HG03520 (cell line): ENCODE results near the gene BPIFB2.
"Not testable (repeated sequence)": the region's sequence is repeated elsewhere in the genome, so short reads cannot be mapped to it uniquely, and the experiment has no call there.

Source experiments
- ATAC-seq: cut with Tn5 transposase; IDR thresholded peaks from one replicate; pipeline ENCODE4 v1.9.1; 2021; ENCODE audit warnings: mild to moderate bottlenecking, moderate library complexity; ENCODE audit not compliant: unreplicated experiment

BPIFB2 gene, protein sequence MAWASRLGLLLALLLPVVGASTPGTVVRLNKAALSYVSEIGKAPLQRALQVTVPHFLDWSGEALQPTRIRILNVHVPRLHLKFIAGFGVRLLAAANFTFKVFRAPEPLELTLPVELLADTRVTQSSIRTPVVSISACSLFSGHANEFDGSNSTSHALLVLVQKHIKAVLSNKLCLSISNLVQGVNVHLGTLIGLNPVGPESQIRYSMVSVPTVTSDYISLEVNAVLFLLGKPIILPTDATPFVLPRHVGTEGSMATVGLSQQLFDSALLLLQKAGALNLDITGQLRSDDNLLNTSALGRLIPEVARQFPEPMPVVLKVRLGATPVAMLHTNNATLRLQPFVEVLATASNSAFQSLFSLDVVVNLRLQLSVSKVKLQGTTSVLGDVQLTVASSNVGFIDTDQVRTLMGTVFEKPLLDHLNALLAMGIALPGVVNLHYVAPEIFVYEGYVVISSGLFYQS

DNA sequence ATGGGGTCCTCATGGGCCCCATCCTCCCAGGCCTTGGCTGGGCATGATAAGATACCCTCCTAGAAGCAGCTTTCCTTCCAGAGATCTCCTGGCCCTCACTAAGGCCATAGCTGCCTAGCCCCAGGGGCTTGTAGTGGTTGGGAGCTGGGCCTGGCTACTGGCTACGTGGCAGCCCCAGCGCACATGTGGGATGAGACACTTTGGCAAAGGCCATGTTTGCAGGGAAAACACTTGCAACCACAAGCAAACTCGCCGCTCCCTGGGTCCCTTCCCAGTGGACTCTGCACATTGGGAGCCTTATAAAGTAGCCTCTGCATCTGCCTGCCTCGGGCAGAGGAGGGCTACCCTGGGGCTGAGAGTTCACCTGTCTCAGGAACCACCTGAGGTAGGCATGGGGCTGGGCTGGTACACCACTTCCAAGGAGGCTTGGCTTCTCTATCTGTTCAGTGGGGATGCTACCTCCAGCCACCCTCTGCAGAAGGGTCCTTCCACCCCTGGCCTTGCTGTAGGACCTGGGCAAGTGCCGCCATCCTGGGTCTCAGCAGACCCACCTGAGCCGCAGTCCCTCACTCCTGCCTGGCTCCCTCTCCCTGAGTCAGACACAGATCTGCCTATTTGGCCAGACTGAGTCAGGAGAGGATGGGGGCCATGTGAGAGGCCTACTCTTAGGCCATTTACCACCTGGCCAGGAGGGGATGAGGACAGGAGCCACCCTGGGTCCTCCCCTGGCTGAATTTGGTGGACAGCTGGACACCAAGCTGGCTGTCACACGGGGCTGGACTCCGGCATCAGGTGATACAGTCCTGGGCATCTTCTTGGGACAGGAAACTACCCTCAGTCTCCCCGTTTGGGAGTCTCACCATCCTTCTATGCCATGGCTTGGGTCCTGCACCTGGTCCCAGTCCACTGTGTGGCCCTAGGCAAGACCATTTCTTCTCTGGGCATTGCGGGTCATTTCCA, at the start of gene BPIFB2:
Gene BPIFB2 (plus strand): TSS at position 329 of the 960 bp plus-strand sequence. CDS start 871 bp downstream, outside the sequence.
- no peak for ATAC-seq

DNA sequence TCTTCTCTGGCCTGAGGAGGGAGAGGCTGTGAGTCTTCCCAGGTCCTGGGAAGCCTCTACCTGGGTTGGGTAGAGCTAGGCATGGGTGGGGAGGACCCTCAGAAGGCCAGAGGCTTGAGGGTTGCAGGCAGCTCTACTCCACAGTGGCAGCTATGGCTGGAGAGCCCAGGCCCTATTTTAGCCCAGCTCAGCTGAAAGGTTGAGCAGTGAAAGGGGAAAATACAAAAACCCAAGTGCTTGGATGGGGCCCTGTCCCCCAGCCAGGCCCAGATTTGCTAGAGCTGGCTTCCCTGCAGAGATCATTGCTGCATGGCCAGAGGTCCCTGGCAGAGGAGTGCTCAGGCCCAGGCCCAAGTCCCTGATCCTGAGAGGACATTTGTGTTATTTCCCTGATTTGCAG, 48.9 kb upstream of the BPIFB2 start:
- no peak for ATAC-seq

DNA sequence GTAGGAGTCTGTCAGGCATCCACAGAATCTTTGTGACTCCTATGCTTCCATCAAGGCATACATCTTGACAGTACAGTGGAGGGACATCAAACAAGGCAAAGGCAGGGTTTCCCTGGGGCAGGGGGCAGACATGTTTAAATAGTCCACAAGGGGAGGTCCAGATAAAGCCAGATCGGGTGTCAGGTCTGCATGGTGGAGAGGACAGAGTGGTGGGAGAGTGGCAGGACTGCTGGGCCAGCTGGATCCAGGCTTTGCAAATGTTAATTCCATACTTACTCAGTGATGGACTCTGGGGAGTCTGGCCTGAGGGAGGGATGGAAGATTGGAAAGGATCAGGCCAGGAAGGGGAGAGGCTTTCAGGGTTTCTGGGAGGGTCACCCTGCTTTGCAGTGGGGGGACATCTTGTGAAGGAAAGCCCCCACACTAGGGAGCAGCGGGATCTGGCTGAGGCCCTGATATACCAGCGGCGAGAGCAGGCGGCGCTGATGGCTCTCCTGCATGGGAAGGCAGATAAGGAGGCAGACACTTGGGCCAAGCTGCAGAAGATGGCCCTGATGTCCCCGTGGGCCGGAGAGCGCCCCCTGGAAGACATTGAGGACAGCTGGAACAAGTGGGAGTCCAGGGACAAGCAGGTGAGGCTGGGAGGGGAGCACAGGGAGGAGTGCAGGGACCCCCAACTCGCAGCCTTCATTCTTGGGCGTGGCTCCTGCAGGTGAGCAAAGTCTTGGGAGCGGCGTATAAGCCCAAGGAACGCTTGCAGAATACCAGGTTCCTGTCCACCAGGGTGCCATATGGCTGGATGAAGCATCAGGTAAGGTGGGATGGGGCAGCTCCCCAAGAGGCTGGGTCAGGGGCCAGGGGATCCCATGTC, 47.9 kb upstream of the BPIFB2 start:
- ATAC-seq: no peak

- no peak for ATAC-seq
Observed at GRCh38 chr20:32960222-32960518, 47.3 kb upstream of the BPIFB2 start.

- ATAC-seq: no peak
Observed at GRCh38 chr20:32960849-32961731, 46.4 kb upstream of the BPIFB2 start.

- no peak for ATAC-seq
Observed at GRCh38 chr20:32962053-32962452, 45.5 kb upstream of the BPIFB2 start.

GRCh38 chr20:32962646-32963045, 44.9 kb upstream of the BPIFB2 start:
- ATAC-seq: not testable (repeated sequence)

GRCh38 chr20:32963176-32963575, 44.3 kb upstream of the BPIFB2 start:
- ATAC-seq: no peak

- ATAC-seq: no peak
Observed at GRCh38 chr20:32964575-32964974, 42.9 kb upstream of the BPIFB2 start.

GRCh38 chr20:32965115-32965514, 42.4 kb upstream of the BPIFB2 start:
- ATAC-seq: no peak

DNA sequence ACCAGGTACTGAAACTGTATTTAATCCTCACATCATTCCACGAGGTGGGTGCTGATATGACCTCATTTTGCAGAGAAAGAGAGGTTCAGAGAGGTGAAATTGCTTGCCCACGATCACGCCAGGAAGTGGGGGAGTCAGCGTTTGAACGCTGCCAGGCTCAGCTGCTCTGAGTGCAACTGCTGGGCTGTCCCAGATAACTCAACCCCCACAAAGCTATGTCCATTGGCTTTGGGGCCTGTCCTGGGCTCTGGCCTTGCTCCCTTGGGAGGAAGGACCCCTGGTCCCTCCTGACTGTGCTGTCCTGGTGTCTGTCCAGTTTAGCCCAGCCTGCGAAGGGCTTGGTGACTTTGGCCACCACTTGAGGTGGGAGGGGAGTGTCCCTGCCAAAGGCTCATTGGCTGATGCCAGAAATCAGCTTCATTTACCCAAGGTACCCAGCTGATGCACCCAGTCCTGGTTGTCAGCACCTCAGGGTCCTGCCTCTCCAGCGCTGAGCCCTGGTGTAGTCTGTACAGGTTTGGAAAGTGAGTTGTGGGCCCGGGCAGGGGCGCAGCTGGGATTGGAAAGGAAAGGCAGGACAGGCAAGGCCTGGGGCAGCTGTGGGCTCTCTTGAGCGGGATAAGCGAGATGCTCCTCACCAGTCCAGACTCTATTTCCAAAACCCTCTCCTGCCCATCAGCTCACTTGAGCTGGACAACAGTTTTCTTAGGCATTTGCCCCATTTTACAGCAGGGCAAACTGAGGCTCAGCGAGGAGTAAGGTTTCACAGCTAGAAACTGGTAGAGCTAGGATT, 41.7 kb upstream of the BPIFB2 start:
- ATAC-seq: no peak

DNA sequence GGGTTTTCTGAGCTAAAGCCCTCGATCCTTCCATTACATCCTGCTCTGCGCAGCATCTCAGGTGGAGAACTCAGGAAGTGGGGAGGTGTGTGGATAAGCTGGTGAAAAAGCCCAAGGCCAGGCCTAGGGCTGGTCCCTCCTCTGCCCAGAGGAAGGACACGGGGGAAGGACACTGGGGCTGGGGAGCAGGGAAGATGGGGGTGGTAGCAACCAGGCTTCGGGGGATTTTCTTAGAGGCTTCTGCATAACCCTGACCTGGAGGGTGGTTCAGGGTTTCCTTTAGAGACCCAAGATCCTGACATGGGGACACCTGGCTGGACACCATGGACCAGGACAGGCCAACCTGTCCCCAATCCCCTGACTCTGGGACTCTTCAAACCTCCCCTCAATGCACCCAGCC, 41.1 kb upstream of the BPIFB2 start:
- ATAC-seq: no peak

DNA sequence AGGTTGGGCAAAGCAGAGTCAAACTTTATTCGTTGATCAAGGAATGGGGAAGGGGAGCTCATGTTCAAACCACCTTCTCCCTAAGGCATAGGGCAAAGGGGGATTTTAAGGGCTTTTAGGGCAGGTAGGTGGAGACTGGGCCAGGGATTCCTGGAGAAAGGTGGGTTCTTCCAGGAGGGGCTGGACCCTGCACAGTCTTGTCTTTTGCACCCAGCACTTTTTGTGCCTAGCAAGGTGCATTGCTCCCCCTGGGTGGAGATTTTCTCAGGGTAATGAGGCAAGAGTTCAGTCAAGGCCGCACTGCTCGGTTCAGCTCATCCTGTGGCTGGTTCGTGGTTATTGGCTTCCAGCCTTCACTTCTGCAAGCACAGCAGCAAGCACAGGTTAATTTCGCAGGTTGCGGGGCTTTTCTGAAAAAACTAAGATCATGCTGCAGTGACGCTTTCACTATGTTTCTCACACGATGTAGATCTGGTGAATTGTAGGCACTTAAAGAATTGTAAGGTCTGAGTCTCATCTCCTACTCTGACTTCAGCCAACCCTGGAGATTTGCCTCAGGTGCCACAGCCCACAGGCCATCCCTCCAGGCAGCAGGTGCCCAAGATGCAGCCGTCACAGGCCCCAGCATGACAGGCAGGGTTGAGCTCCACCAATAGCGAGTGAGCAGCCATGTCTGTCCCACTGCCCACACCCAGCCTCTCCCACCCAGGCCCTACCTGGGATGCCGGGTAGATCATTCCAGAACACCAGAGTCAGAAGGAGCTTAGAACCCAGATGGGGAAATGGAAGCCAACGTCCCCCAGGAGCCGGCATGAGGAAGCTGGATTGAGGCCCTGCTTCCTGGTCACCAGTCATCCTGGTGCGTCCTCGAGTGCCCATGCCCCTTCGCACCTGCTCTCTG, 40.4 kb upstream of the BPIFB2 start:
- ATAC-seq: no peak

DNA sequence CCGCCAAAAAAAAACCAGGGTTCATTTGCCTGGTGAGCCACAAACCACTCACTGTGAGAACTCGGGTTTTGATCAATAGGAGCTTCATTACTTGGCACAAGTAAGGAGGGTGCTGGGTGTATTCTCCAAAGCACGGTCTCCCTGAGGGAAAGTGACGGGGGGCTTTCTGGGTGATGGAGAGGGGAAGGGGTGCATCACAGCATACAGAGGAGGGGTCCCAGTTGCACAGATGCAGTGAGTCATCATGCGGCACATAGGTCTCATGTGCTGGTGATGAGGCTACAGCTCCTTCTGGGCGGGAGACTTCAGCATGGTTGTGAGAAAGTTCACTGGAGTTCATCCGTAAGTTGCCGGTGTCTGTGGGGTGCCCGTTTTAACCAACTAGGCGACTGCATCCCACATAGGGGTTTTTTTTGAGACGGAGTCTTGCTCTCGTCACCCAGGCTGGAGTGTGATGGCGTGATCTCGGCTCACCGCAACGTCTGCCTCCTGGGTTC, 39.5 kb upstream of the BPIFB2 start:
- no peak for ATAC-seq

- no peak for ATAC-seq
Observed at GRCh38 chr20:32968478-32969241, 38.8 kb upstream of the BPIFB2 start.

- no peak for ATAC-seq
Observed at GRCh38 chr20:32969356-32970114, 38.0 kb upstream of the BPIFB2 start.
